ENCODE measurements around the gene ELOA.
A peak's percentile ranks its signal among the peaks of the same experiment; 100 is the strongest.
"Not testable (repeated sequence)": the region's sequence is repeated elsewhere in the genome, so short reads cannot be mapped to it uniquely, and the experiment has no call there.

Gene ELOA

DNA sequence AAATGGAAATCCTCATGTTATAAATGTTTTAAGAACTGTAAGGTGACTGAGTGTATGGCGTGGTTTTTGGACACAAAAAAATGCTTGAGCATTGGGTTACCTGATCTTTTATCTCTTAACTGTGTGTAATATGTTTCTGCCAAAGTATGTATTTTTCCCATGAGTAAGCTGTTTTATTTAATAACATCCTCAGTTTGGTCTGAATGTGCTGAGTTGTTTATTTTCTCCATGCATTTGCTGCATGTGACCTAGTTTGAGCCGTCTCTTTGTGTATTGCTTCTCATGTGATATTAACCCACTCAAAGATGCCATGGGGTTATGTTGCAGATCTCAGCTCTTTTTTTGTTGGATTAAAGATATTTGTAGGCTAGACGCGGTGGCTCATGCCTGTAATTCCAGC, 41.6 kb downstream of the ELOA start:
- no peak for DNase-seq (ENCODE audit: low read depth in 2 of 2)

DNA sequence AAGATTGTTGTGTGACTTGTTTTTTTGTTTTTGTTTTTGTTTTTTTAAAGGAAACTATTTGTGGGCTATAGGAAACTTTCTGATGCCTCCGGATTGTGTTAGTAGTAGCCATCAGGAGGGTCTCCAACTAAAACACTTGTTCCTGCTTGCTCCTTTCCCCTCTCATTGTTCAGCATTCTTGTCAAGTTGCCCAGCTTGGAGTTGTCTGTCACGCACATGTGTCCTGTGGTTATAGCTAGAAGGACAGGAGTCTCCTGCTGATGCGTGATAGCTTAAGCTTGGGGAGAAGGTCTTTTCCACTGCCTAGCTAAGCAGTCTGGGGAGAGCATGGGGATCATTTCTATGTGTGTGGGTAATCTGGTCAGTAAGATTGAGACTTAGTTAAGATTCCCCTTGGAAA, 44.4 kb downstream of the ELOA start:
- DNase-seq (ENCODE audit: low read depth in 2 of 2): no peak

DNA sequence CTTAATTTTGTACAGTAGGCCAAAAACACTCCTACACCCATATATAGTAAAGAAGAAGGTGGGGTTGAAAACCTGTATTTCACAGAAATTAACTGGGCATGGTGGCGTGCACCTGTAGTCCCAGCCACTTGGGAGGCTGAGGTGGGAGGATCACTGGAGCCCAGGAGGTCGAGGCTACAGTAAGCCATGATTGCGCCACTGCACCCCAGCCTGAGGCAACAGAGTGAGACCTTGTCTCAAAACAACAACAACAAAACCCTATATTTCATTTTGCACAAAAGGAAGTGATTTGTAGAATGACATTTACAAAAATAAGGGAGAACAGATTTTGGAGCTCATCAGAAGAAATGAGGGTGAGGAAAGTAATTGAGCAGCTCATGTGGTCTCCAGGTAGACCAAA, 45.4 kb downstream of the ELOA start:
- DNase-seq (ENCODE audit: low read depth in 2 of 2): no peak

DNA sequence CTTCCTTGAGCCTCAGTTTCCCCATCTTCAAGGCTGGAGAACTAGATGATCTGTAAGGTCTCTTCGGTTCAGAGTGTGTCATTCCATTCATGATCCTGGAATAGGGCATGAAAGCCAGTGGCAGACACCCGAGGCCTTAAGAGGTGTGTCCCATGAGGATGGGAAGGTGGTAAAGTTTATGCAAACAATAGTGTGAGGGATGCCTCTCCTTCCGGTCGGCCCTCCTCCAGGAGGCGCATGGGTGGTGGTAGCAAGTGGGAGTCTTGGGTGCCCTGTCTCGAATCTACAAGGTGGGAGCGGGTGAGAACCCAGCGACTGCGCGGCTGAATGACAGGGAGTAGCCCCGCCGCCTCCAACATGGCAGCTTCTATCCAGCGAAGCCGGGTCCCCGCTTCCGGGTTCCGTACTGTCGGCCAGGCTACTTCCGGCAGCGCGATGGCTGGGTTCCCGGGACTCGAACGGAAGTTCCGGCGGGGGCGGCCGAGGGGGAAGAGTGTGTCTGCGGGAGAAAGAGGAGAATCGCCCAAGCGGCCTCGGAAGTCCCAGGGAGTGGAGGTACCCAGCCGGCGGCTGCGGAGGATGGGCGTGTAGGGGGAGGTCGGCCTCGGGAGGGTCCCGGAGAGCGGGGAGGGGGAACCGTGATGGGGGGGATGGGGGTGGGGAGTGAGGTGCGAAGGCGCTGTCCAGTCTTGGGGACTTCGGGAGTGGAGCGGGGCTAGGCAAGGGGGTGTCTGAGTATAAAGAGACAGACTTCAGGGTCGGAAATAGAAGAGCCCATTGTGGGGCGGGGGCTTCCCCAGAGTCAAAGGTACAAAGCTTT, 47.6 kb downstream of the ELOA start, which contains the start of gene LYPLA2:
Gene LYPLA2 (plus strand): TSS at position 450 of the 820 bp plus-strand sequence. CDS start 1,538 bp downstream, outside the sequence.
- peak; percentile 87 to 88 for DNase-seq (ENCODE audit: low read depth in 2 of 2)

DNA sequence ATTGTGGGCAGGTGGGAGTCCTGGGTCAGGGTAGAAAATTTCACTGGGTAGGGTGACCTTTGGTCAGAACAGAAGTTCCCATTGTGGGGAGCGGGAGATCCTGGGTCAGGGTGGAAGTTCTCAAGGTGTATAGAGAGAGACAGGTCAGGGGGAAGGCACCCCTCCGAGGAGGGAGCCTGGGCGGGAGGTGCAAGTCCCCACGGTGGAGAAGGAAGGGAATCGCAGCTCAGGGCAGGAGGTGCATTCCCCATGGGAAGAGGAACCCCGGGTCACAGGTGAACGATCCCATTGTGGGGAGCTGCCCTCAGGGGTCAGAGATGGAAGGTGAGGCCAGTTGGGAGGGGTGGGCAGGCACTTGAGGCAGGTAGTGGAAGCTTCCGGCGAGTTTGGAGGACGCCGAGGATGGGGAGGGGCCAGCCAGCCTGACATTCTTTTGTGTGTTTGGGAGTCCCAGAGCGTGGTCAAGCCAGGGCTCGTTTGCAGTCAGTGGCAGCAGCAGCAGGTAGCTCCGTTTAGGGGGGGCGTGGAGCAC, 48.3 kb downstream of the ELOA start:
- DNase-seq (ENCODE audit: low read depth in 2 of 2): no peak

DNA sequence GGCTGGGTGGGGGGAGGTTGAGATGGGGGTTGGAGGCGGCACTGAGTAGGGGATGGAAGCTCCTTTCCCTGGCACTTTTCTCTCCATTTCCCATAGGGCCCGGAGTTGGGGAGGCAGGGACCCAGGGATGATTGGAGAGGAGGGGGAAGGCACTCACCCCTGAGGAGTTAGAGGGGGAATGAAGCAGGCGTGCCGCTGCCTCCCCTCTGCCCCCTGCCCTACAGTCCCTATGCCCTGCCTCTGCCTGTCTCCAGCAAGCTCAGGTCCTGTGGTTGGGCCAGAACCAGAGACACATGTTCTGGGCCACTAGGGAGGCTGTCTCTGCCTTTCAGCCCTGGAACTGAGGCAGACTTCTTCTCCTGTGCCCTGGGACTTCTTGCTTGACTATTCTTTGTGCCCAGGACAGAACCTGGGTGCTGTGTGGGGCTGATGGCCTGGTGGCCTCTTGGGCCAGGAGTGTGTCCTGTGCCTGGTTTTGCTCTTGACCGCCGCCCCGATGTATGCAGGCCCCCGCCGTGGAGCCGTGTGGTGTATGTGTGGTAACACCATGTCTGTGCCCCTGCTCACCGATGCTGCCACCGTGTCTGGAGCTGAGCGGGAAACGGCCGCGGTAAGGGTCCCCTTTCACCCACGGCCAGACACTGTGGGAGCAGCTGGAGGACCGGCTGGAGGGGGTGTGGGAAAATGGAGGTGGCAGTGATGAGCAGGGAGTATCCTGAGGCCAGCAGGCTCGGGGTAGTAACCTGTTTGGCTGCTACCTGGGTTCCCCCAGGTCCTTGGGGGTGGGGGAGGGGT, 49.1 kb downstream of the ELOA start:
- DNase-seq (ENCODE audit: low read depth in 2 of 2): no peak

DNA sequence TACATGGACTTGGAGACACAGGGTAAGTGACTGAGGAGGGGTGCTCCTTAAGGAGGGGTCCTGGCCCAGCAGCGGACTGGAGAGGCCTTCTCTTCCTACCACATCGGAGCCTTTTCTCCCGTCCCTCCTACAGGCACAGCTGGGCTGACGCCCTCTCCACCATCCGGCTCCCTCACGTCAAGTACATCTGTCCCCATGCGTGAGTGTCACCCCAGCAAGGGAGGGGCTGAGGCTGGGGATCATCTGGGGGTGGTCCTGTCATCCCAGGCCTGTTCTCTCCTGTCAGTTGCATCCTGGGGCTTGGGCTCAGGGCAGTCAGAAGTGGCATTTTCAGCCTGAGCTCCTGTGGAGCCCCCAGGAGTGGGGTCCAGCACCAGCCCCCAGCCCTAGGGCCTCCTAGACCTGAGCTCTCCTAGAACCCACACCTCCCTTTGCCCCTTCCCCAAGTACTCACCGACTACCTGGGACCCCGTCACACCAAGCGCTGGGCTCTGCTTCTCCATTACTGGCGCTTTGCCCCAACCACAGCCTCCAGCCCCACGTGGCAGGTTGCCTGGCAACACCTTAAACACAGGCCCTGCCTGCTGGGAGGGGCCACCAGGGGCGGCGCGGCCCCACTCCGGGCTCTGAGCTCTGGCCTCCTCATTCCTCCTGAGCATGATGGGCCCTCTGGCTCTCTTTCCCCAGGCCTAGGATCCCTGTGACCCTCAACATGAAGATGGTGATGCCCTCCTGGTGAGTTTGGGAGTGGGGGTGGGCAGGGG, 49.9 kb downstream of the ELOA start:
- no peak for DNase-seq (ENCODE audit: low read depth in 2 of 2)

DNA sequence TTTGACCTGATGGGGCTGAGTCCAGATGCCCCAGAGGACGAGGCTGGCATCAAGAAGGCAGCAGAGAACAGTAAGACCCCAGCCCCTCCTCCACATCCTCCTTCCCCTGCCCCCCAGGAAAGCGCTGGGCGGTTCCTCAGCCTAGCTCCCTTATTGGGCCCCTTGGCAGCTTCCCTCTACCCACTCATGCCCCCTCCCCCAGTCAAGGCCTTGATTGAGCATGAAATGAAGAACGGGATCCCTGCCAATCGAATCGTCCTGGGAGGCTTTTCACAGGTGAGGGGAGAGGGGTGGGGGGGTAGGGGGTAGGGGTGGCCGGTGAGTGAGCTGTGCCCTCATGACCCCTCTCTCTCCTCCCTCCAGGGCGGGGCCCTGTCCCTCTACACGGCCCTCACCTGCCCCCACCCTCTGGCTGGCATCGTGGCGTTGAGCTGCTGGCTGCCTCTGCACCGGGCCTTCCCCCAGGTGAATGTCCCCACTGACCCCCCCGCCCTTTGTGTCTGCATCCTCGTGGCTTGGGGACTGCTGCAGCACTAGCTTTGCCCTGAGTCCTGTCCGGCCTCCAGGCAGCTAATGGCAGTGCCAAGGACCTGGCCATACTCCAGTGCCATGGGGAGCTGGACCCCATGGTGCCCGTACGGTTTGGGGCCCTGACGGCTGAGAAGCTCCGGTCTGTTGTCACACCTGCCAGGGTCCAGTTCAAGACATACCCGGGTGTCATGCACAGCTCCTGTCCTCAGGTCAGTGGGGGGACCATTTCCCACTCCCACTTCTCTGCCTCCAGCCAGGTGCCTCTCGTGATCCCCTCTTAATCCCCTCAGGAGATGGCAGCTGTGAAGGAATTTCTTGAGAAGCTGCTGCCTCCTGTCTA, 50.8 kb downstream of the ELOA start:
- DNase-seq (ENCODE audit: low read depth in 2 of 2): no peak

DNA sequence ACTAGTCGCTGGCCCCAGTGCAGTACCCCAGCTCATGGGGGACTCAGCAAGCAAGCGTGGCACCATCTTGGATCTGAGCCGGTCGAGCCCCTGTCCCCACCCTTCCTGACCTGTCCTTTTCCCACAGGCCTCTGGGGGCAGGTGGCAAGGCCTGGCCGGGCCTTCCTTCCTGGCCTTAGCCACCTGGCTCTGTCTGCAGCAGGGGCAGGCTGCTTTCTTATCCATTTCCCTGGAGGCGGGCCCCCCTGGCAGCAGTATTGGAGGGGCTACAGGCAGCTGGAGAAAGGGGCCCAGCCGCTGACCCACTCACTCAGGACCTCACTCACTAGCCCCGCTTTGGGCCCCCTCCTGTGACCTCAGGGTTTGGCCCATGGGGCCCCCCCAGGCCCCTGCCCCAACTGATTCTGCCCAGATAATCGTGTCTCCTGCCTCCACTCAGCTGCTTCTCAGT, 51.5 kb downstream of the ELOA start:
- not testable (repeated sequence) for DNase-seq (ENCODE audit: low read depth in 2 of 2)

DNA sequence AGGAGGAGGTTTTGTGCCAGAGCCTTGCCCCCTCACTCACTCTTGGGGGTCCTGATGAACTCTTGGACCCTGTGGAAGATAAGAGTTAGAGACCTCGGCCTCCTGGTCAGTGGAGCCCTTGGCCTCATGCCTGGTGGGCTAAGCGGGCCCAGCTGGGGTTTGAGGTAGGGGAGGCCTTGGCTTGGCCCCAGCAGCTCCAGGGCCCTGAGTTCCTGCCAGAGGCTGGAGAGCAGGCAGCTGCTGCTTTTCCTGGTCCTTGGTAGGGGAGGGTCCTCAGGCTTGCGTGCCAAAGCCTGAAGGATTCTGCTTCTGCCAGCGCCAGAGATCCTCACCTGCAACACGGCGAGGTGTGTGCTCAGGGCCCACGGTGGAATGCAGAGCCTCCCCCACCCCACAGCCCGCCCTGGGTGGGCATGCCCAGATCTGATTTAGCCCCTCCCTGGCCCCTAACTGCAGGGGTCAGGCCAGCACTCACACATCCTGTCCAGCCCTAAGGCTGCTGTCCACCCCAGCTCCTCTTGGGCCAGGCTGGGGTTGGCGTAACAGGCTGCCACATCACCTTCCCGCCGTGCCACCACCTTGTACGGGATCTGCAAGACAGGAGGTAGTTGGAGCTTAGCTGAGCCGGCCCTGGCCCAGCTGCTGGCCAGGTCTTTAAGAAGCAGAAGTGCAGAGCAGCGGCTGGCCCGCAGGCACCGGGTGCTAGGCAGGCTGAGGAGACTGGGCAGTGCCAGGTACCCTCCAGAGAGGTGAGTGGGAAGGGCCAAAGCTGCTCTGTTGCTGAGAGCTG, 52.6 kb downstream of the ELOA start:
- DNase-seq (ENCODE audit: low read depth in 2 of 2): no peak

DNA sequence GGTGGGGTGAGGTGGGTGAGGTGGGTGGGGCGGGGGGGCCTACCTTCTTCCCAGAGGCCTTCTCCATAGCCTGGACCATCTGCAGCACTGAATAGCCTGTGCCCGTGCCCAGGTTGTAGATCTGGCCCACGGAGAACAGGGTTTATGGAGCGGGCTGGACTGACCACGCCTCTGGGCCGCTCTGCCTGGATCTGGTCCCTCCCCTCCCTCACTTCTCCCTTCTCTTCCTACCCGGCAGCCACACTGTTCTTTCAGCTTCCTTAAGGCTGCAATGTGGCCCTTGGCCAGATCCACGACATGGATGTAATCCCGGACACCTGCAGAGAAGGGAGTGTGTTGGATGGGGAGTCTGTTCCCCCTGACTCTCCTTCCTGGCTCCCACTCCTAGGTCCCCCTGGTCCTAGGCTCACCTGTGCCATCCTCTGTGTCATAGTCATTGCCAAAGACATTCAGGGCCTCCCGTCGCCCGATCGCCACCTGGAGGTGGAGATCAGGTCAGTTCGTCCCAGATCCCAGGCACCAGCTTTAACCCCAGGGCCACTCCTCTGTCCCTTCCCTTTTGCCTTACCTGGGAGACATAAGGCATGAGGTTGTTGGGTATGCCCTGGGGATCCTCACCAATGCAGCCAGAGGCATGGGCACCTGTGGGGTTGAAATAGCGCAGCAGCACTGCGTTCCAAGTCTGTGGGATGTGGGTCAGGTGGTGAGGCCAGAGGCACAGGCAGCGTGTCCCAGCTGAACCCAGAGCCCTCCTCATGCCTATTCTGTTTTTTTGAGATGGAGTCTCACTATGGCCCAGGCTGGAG, 53.4 kb downstream of the ELOA start:
- DNase-seq (ENCODE audit: low read depth in 2 of 2): no peak

DNA sequence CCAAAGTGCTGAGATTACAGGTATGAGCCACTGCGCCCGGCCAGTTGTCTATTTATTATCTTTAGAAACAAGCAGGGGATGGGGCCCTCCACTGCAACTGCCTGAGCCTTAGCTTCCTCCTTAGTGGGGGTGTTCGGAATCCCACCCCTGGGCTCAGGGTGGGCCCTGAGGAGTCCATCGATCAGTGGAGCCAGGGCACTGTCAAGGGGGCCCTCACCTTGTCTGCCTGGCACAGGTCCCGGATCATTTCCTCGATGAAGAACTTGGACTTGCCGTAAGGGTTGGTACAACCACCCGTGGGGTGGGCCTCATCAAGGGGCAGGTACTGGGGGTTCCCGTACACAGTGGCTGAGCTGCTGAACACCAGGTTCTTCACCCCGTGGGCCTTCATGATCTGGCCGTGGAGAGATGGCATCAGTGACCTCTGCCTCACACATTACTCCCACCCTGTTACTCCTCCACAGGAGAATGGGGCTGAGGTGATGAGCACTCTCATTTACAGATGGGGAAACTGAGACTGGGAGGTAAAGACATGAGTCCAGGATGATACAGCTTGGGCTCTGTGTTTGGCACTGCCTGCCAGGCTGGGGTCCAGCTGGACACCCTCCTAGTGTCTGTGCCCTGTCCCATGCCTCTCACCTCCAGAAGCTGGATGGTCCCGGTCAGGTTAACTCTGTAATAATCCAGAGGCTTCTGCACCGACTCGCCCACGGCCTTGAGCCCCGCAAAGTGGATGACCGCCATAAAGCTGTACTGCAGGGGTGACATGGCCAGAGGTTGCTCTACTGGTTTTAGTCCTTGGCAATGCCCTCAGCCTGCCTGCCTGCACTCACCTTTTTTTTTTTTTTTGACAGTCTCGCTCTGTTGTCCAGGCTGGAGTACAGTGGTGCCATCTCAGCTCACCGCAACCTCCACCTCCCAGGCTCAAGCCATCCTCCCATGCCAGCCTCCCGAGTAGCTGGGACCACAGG, 54.5 kb downstream of the ELOA start:
- no peak for DNase-seq (ENCODE audit: low read depth in 2 of 2)

DNA sequence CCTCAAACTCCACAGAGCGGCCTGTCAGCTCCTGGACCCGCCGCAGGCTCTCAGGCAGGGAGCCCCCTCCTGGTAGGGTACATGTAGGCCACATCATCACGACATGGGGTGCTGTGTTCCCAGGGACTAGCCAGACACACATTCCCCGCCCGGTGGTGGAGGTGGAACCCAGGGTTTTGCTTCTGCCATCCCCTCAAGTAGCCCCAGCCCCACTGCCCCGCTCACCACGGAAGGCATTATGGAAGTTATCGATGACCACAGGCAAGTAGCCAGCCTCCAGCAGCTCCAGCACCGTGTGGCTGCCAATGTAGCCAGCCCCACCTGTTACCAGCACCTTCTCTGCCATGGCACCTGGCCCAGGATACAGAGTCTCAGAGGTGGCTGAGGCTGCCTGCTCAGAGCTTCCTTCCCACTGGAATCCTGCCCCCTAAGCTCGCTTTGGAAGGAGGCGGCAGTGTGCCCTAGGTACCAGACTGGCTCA, 55.4 kb downstream of the ELOA start:
- no peak for DNase-seq (ENCODE audit: low read depth in 2 of 2)

DNA sequence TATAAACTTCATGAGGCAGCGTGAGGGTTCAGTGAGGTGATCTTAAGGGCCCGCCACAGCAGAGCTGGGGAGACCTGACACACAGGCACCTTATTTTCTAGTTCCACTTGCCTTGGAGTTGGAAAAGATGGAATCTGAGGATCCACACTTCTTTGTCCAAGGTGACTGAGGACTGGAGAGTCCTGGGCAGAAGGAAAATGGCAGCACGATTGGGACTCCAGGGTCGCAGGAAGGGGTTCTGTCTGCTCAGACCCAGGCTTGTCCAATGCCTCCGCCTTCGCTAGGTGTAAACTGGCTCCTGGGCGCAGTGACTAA, 55.9 kb downstream of the ELOA start:
- no peak for DNase-seq (ENCODE audit: low read depth in 2 of 2)

DNA sequence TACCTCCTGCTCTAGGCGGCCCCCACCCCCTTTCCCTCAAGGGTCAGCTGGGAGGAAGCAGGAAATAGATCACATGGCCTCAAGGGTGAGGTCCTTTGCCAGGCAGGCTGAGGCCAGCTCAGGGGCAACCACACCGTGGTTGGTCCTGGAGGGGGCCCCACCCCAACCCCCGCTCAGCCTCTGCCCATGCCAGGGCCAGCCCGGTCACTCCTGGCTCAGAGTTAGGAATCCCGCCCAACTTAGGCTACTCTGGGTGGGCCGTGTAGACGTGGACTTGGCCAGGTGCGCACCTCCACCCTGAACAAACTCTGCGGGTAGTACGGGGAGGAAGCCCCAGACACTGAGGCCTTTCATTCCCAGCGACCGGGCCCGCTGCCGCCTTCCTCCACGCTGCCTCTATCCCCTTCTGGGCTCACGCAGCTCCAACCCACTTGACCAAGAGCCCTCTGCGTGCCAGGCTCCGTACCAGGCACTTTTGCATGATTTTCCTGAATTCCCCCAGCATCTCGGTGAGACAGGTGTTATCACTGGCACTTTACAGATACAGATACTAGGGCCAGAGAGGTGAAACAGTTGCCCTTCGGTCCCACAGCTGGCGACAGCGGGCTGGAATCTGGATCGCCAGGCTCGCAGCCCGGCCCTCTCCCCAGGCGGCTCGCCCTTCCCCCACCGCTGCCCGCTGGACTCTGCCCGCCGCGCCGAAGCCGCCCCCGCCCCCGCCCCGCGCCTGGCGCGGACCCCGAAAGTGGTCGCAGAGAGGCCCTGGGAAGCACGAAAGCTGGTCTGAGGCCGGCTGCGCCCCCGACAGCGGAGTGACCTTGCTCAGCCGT, 56.5 kb downstream of the ELOA start:
- no peak for DNase-seq (ENCODE audit: low read depth in 2 of 2)

DNA sequence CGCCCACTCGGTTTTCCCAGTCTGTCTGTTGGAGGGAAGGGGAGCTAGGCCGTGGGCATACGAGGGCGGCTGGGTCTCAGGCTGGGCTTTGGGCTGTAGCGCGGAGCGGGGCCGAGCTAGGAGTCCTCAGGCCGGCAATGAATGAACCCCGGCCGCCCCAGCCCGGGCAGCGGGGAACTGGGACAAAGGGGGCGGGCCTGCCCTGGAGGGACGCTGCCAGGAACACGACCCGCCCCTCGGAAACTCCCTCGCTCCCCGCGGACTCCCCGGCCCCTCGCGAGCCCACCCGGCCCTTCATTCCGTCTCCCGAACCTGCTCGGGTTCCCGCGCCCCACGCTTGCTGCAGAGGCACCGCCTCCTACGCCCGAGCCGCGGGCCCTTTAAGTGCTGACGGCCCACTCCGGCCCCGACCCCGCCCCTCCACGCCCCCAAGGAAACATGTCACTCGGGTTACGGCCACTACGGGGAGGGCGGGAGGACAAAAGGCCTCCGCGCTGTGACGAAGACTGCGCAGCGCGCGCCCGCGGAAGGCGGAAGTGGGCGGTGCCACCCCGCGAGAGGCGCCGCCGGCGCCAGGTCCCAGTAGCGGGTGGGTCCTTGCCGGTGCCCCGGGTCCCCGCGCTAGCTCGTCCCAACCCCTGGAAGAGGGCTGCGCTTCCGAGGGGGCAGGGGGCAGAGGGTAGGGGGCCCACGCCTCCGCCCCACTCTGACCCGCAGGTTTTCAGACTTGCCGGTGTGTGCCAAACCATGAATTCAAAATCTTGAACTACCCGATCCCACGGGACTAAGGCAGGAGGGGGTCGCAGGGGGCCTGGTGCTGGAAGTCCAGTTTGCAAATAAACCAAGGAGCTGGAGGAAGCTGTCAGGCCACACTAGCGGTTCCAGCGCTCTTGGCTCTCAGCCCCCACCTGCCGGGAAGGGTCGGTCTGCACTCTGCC, 57.4 kb downstream of the ELOA start, which contains the start of gene GALE:
Gene GALE (minus strand): TSS at position 355 of the 938 bp plus-strand sequence. CDS start 1,747 bp downstream, outside the sequence.
- DNase-seq (ENCODE audit: low read depth in 2 of 2): peak; percentile 98
